Stimulated activated CD4-positive, alpha-beta T cell treated with anti-CD3 and anti-CD28 coated beads, Interleukin-15, amount 100 ng/mL, for 24 hours (primary cell): Measurements from ENCODE around the gene CCDC50.

Source experiments
- DNase-seq: peaks from one replicate; pipeline ENCODE4 v3.0.0-alpha.2; 2020

CCDC50 gene

DNA sequence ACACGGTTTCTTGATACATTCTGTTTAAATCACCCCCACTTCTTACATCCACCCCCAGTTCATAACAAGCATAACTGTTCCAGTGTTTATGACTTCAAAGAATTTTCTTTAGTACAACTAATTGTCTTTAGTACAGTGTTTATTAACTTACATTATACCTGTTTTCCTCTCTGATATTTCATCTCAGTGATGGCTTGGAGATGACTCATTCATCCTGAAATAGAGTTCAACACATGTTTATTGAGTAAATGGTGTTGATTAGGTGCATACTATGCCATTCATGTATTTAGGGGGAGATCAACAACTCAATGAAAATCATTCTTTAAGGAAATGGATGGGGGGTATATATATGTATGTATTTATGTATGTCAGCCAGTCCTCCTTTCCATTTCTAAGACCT, 22.8 kb downstream of the CCDC50 start:
- no peak for DNase-seq

DNA sequence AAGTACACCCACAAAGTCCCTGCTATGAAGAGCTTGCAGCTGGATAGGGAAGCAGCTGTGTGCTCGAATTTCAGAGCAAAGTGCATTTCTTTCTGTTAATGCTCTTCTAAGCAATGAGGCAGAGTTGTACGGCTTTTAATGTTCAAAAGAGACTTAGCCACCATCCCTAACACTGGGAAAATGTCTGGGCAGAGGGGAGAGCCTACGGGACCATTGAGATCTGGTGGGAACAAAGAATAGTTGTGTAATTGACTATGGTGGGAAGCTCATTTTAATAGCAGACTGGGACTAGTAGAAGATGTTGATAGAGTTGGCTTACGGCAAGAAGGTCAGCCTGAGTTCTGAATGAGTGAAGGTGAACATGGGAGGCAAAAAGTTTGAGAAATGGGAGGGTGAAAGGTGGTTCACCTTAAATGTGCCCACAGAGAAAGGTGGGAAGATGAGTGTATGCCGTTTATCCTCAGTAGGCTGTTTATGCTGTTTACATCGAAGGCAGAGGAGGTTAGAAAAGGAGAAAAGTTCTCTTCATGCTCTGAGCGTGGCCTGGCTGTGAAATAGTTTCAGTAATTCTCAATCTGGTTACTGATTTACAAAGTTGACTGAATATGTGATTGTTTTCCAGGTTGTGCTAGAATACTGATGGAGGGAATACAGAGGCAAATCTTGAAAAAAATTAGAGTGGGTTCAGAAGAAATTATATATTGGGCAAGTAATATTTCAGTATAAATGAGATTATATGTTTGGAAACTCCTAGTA, 24.0 kb downstream of the CCDC50 start:
- DNase-seq = no peak

DNA sequence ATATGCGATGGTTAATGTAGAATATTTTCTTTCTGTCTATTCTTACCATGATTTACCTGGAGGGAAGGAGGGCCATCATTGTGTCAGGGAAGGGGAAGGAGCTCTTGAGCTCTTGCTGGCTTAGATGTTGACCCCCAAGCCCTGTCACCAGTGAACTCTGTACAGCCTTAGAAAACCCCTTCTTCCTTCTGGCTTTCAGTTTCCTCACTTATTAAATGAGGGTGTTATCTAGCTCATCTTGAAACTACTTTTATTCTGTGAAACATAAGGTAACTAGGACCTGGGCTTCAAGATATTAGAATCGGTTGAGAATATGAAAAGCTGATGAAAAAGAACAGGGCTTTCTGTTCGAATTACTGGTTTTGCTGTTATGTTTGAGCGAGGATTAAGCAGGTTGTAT, 26.2 kb downstream of the CCDC50 start:
- no peak for DNase-seq

DNA sequence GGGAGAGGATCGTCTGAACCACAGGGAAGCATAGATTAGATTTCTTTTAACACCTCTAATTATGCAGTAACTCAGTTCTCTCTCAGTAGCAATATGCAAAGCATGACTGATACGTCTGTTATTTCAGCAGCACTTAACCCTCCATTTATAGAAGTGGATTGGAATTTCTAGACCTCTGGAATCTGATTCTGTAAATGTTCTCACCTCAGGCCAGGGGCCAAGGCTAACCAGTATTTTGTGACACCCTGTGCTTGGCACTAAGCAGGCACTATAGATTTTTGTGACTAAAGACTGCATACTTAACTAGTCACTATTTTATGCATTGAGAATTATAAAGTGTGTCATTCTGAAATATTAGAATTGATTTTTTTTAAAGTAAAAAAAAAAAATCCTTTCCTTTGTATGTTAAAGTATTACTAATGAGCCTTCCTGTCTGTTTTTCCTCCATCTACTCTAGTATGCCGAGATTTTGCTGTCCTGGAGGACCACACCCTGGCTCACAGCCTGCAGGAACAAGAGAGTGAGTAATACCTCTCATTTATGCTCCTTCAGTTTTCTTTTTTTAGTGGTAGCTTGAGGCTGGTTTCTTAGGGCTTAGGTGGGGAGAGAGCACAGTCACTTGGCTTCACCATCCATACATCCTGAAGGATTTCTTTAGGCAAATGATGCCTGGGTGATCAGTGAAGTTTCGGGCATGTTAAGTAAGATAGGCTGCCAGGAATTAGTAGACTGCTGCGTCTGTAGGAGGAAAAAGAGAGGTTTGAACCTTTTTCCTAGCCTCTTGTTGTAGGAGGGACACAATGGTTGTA, 27.6 kb downstream of the CCDC50 start:
- no peak for DNase-seq

DNA sequence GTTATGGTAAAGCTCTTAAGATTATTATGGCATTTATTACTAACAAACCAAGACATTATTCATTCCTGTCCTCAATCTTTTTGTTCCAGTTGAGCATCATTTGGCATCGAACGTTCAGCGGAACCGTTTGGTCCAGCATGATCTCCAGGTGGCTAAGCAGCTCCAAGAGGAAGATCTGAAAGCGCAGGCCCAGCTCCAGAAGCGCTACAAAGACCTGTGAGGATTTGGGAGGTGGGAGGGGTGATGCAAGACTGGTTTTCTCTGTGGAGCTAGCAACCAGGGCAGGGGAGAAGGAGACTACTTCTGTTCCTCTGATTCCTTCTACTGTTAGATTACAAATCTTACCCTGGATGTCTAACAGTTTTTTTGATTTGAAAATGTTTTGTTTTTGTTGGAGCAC, 28.7 kb downstream of the CCDC50 start:
- DNase-seq = no peak

DNA sequence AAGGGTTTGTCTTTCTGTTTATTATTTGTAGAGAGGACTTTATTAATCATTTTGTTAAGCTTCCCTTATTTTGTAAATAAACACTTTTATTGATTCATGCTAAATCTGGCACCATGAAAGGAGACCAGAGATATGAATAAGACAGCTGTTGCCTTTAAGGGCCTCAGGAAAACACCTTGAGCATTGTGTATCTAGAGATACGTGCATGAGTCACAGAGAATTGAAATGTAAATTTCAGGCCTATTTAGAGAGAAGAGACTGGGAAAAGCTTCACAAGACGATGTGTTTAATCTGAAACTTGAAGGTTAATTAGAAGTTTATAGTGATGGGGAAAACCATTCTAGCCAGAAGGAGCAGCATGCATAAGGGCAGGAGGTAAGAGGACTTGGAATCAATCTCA, 29.7 kb downstream of the CCDC50 start:
- no peak for DNase-seq

DNA sequence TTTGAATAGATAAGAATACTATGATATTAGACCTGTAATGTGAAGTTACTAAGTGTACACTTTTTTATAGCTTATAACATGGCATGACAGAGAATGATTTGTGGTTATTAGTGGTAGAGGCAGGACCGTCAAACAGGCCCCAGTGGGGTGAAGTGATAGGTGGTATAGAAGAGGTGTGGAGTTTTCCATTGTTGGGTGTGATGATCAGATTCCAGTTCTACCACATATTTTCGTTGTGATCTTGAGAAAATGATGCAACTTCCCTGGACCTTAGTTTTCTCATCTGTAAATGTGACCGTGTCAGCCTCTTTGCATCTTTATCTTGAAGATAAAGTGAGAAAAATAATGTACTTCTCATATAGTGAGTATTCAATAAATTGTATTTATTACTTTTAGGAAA, 31.4 kb downstream of the CCDC50 start:
- no peak for DNase-seq

DNA sequence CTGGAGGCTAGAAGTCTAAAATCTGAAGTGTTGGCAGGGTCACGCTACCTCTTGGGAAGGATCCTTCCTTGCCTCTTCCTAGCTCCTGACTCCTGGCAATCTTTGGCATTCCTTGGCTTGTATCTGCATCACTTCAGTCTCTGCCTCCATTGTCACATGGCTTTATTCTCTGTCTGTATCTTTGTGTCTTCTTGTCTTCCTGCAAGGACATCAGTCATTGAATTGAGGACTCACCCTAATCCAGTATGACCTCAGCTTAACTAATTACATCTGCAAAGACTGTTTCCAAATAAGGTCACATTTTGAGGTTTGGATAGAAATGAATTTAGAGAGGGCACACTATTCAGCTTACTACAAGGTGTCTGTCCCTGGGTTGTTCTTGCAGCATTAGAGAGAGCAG, 32.3 kb downstream of the CCDC50 start:
- no peak for DNase-seq

DNA sequence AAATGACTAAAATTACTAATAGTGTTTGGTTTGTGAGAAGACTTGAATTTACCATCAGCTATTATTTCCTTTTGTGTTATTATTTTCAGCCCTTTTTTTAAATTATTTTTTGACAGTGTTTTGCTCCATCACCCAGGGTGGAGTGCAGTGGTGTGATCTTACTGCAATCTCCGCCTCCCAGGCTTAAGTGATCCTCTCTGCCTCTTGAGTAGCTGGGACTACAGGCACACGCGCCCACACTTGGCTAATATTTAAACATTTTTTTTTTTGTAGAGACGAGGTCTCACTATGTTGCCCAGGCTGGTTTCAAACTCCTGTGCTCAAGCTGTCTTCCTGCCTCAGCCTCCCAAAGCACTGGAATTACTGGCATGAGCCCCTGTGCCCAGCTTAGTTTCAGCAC, 32.8 kb downstream of the CCDC50 start:
- DNase-seq = no peak

DNA sequence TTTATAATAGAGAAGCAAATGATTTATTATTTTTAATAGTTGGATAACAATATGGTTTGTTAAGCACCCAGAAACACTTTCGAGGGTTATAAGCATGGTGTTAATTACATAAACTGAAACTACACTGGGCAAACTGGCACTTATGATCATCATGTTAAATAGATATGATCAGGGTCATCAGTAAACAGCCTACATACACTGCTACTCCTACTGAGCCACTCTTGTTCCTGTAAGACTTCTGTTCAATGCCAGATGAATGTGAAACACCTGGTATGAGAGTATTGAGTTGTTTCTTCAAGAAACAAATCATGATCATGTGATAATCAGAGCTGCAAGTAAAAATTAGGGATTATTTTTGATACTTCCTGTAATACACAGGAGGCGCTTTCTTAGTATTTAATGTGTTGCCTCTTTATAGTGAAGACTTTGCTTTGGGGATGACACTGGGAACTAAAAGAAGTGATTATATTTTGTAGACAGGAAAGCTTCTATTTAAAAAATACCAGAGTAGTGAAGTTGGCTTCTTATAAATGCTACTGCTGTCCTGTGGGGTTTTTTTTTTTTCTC, 33.4 kb downstream of the CCDC50 start:
- no peak for DNase-seq

DNA sequence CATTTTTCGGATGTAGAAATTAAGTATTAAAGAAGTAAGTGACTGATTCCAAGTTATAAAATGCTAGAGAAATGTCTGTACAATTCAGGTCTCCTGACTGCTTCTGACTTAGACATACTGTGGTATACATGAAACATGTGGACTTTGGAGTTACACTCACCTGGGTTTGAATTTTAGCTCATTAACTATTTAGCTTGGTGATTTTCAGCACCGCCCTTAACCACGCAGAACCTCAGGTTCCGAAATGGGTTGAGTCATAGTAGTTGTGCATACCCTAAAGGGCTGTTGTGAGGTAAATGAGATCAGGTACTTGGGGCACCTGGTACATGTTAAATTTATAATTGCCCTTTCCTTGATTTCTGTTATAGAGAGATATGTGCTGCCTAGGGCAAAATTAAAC, 34.0 kb downstream of the CCDC50 start:
- no peak for DNase-seq

DNA sequence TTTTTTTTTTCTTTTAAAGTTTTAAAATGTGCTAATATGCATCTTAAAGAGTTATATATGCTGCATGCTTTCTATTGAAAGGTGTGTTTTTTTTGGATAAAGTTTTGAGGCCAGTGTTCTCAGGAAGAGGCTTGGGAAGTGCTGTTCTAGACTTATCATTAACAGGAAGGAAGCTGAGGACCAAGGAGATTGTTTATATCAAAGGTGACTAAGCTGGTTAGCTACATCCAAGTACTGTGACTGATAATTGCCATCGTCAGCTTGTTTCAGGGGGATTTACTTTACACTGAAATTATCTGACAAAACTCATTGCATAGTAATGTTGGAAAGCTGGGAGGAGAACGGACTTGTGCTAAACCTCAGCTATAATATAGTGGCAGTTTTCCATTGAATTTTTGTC, 37.5 kb downstream of the CCDC50 start:
- no peak for DNase-seq

DNA sequence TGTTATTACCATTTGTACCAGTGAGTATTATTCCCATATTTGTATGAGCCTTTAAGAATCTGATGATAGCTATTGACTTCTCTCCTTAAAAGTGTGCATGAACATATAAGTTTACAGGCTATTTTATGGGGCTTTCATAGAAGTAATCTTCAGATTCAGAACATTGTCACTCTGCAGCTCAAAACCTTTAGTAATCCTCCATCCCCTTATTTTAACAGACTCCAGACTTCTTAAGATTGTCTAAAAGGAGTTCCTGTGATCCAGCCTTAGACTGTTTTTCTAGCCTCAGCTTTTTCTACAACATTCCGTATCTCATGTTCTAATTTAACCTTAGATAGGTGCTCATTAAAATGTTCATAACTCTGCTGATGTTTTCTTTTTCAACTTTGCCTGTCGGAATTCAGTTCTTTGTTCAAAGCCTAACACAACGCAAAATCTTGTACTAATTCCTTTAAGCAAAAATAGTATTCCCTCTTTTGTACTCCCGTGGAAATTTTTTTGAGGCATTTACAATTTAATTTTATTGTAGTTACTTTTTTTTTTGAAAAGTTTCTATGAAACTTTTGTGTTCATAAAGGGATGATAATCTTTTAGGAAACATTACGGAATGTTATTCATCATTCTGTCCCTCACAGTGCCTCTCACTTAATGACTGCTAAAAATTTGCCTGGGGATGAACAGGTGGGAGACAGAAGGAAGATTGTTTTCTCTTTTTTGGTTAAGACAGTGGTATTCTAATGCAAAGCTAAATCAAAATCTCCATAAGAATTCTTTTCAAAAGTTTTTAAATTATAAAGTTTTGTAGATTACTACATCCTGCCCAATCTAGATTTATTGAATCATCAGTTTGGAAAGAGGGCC, 39.8 kb downstream of the CCDC50 start:
- no peak for DNase-seq

DNA sequence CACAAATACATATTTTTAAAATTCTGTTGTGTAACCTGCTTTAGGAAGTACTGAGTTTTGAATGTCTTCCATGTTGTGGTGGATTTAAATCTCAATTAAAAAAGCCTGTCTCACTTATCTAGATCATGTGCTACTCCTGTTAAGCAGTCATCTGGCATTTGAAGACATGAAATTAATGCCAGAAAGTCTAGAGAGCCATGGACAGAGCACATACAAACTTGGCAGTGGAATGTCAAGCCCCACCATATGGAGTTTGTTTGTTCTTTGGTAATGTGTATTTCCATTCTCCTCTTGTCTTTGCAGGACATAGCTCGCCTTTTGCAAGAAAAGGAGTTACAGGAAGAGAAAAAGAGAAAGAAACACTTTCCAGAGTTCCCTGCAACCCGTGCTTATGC, 40.4 kb downstream of the CCDC50 start:
- no peak for DNase-seq

DNA sequence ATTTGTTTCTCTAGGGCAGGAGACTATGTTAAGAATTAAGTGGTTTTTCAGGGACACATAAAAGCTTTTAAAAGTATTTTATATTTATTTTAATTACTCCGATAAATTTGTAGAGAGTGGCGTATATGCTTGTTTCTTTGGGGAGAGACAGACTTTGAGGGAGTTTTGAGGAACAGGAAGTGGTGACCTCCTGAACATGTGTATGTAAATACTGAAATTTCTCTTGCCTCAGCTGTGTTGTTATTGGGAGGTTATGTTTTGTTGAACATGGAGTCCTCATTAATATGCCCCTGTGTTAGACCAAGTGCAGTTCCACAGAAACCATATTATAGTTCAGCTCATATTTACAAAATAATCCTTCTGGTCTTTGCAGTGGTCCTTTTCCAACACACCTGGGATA, 42.9 kb downstream of the CCDC50 start:
- no peak for DNase-seq

DNA sequence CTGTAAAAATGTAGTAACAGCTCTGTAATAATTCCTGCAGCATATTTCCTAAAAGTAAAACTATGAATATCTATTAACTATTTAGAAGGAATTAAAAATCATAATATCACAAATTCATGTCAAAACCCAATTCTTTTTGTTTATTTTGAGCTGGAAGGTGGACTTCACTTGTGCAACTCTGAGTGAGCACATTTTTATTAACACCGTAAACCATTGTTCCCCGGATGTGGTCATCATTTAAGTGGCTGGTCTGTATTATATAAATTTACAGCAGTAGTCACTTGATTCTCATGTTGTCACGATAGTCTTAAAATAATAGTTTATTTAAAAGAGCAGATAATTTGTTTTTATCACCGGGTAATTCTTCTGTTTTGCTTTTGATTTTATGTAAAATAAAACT, 44.1 kb downstream of the CCDC50 start:
- DNase-seq = no peak

DNA sequence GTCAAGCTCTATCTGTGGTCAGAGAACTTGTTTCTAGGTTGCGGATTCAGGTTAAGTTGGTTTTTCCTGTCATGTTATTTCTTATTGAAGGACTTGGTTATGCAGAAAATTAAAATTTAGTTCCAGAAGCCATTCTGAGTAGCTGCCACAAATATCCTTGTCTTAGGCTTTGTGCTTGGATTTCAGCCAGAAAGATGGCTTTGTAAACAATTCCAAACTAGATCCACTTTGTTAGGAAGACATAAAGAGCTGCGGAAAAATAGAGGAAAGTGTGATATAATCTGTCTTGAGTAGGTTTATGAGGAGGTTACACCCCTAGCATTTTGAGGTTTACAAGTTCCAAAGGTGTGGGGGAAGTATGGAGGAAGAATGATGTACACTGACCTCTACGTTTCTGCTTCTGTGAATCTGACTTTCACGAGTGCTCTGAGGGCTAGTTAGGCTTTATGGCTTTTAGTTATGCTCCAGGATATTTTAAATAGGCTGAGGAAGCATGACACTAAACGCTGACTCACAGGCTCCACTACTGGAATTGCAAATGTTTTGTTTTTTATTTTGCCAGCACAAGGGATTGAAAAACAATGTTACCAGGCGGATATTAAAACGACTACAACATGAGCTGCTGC, 47.4 kb downstream of the CCDC50 start:
- DNase-seq = no peak

DNA sequence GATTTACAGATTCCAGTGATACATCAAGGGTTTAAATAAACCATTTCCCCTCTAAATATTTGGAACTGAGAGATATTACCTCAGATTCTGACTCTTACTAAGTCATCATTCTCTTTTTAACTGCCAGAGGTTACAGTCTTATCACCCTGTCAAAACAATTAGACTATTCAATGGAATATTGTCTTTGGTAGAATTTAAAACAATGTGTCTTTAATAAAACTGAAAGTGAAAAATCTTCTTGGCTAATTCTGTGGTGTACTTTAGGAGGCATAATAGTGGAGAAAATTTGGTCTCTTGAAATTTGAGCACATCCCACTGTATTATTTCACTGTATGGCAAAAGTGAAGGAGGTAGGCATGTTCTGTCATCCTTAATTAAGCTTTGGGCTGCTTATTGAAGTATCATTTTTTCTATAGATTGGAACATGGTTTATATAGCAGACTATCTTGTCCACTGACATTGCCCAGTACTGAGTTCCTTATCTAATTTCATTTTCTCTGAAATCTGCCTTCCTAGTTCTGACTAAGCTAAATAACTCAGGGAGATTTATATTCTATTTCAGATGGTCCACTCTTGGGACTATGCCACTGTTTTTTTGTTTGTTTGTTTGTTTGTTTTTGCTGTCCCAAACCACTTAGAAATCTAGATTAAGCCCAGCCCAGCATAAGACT, 49.1 kb downstream of the CCDC50 start:
- no peak for DNase-seq

DNA sequence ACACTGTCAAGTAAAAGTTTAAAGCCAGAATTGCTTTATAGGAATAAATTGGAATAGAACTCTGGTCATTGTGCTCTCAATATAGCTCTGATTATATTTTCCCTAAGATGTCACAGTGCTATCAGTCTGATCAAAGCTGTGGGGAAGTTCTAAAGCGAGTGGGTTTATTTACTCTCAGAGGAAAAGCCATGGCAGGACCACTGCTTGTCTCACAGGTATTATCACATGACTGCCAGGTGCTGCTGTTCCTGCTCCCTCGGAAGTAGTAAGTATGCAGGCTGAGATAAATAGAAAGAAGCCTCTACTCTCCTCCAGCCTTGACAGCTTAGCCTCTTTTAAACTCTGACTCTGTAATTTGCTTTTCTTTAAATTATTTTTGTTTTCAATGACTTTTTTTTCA, 50.3 kb downstream of the CCDC50 start:
- DNase-seq = no peak

DNA sequence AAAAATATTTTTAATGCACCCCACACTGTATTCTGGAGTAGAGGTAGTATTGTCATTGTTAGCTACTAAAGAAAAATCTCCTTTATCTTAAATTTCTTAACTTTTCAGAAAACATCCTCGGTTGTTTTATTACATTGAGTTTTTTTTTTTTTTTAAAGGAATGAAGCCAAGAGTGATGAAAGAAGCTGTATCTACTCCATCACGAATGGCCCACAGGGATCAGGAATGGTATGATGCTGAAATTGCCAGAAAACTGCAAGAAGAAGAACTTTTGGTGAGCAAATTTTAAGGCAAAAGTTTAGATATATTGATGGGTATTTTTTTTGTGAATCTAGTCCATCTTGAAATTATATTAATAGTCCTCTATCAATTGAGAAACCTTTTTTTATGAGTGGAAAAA, 50.8 kb downstream of the CCDC50 start:
- no peak for DNase-seq

DNA sequence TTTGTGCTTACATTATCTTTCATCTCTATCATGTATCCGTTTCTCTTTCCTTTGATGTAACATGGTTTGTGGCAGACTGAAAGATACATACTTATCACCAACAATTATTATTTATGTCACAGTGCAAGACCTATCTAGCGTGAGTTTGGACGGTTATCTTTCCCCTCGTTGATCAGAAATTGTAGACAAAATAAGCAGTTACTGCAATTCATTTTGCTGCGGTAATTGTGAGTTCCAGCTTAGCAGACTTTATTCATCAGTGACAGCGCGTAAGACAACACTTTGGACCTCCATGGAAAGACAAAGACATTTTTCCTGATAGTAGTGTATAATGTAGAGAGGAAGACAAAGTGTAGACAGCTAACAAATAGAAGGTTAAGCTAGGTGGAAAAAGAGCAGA, 52.1 kb downstream of the CCDC50 start:
- no peak for DNase-seq

DNA sequence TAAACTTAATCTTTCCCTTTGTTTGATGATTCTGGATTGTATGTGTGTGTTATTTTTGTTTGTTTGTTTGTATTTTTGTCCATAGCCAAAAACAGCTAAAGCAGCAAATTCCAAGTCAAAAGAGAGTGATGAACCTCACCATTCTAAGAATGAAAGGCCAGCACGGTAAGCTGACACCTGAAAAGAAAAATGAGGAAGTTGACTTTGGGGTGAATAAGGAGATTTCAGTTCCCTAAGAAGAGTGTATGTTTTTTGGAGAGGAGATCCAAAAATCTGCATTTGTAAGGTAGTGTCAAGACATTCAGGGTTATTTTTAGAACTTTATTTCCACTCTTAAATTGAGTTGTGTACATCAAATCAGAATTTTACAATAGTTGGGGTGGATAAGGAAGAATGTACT, 53.5 kb downstream of the CCDC50 start:
- DNase-seq = no peak
